HG02571 (cell line): ENCODE results near the gene CCNYL1.

Experiments used
- ATAC-seq: cut with Tn5 transposase; IDR thresholded peaks from one replicate; pipeline ENCODE4 v1.9.1; 2021; ENCODE audit warnings: mild to moderate bottlenecking, moderate library complexity; ENCODE audit not compliant: unreplicated experiment

The CCNYL1 gene

GRCh38 chr2:207787017-207787416 lies 75.6 kb downstream of the CCNYL1 start:
- no peak for ATAC-seq

- no peak for ATAC-seq
Observed at GRCh38 chr2:207787800-207788199, 76.4 kb downstream of the CCNYL1 start.

GRCh38 chr2:207790898-207791297 lies 79.5 kb downstream of the CCNYL1 start:
- ATAC-seq: no peak

- ATAC-seq: no peak
Observed at GRCh38 chr2:207791579-207792243, 80.3 kb downstream of the CCNYL1 start.

GRCh38 chr2:207792244-207792785 lies 80.9 kb downstream of the CCNYL1 start:
- no peak for ATAC-seq

GRCh38 chr2:207796585-207797350 lies 85.3 kb downstream of the CCNYL1 start:
- no peak for ATAC-seq

- ATAC-seq: no peak
Observed at GRCh38 chr2:207801259-207801658, 89.8 kb downstream of the CCNYL1 start.

GRCh38 chr2:207802650-207803049 lies 91.2 kb downstream of the CCNYL1 start:
- ATAC-seq: no peak
